SK-N-SH treated with all-trans-retinoic acid at 6 μM for 48 hours (cell line): Measurements from ENCODE around the gene AIMP2.

Experiments
- ATAC-seq: fragments of 200-7000 bp; cut with Tn5 transposase; 3 replicates; pipeline ENCODE4 v1.9.1; 2020; ENCODE audit warnings: mild to moderate bottlenecking, moderate library complexity
- ARNTL ChIP-seq: fragments of 450-650 bp; formaldehyde crosslinking; IDR thresholded peaks from 2 replicates; pipeline ENCODE4 v1.5.0; 2020; ENCODE audit warnings: low read depth, mild to moderate bottlenecking, moderate library complexity, borderline replicate concordance
- BACH2 ChIP-seq: fragments of 250-450 bp; sonication (Bioruptor Pico); IDR thresholded peaks from 2 replicates; pipeline ENCODE4 v1.9.0; 2021; ENCODE audit warnings: mild to moderate bottlenecking, borderline replicate concordance
- ESRRG ChIP-seq: fragments of 250-450 bp; sonication (Bioruptor Pico); IDR thresholded peaks from 2 replicates; pipeline ENCODE4 v1.6.1; 2021; ENCODE audit warnings: mild to moderate bottlenecking
- GLIS3 ChIP-seq: fragments of 250-450 bp; sonication (Bioruptor Pico); IDR thresholded peaks from 2 replicates; pipeline ENCODE4 v1.5.0; 2020; ENCODE audit warnings: mild to moderate bottlenecking, moderate library complexity
- ISL1 ChIP-seq: fragments of 250-450 bp; sonication (Bioruptor Pico); IDR thresholded peaks from 2 replicates; pipeline ENCODE4 v2.1.2; 2022; ENCODE audit warnings: mild to moderate bottlenecking, moderate library complexity
- OSR1 ChIP-seq: fragments of 250-450 bp; sonication (Bioruptor Pico); IDR thresholded peaks from 2 replicates; pipeline ENCODE4 v1.8.0; 2022; ENCODE audit warnings: moderate library complexity, mild to moderate bottlenecking, inconsistent platforms
- RARB ChIP-seq: fragments of 250-450 bp; sonication (Bioruptor Pico); IDR thresholded peaks from 2 replicates; pipeline ENCODE4 v1.8.0; 2021; ENCODE audit warnings: mild to moderate bottlenecking, moderate library complexity
- SNAI2 ChIP-seq: fragments of 250-450 bp; sonication (Bioruptor Pico); IDR thresholded peaks from 2 replicates; pipeline ENCODE4 v1.5.0; 2020; ENCODE audit warnings: mild to moderate bottlenecking, moderate library complexity
- TOX ChIP-seq: fragments of 250-450 bp; sonication (Bioruptor Pico); IDR thresholded peaks from 2 replicates; pipeline ENCODE4 v1.8.0; 2021; ENCODE audit warnings: mild to moderate bottlenecking, moderate library complexity, borderline replicate concordance
- TSHZ2 ChIP-seq: fragments of 250-450 bp; sonication (Bioruptor Pico); IDR thresholded peaks from 2 replicates; pipeline ENCODE4 v1.5.0; 2020; ENCODE audit warnings: mild to moderate bottlenecking, moderate library complexity
- ZC3H10 ChIP-seq: fragments of 250-450 bp; sonication (Bioruptor Pico); IDR thresholded peaks from 2 replicates; pipeline ENCODE4 v1.5.1; 2021; ENCODE audit warnings: mild to moderate bottlenecking, moderate library complexity
- ZFP30 ChIP-seq: fragments of 450-650 bp; formaldehyde crosslinking; IDR thresholded peaks from 2 replicates; pipeline ENCODE4 v1.5.0; 2022; ENCODE audit warnings: mild to moderate bottlenecking, moderate library complexity
- ZNF565 ChIP-seq: fragments of 450-650 bp; formaldehyde crosslinking; conservative IDR thresholded peaks from 2 replicates; pipeline ENCODE4 v1.5.0; 2020; ENCODE audit warnings: low read depth, mild to moderate bottlenecking, moderate library complexity
- TF ChIP-seq, protein P1 (sequence below): fragments of 250-450 bp; sonication (Bioruptor Pico); IDR thresholded peaks from 2 replicates; pipeline ENCODE4 v1.8.0; 2020; ENCODE audit warnings: mild to moderate bottlenecking, moderate library complexity, borderline replicate concordance
- TF ChIP-seq, protein P2 (sequence below): fragments of 250-450 bp; sonication (Bioruptor Pico); IDR thresholded peaks from 2 replicates; pipeline ENCODE4 v1.5.1; 2020; ENCODE audit warnings: low read depth, mild to moderate bottlenecking, moderate library complexity
- TF ChIP-seq, protein P3 (sequence below): fragments of 250-450 bp; sonication (Bioruptor Pico); IDR thresholded peaks from 2 replicates; pipeline ENCODE4 v1.8.0; 2021; ENCODE audit warnings: low read depth, mild to moderate bottlenecking, moderate library complexity, borderline replicate concordance
- TF ChIP-seq, protein P4 (sequence below): fragments of 250-450 bp; sonication (Bioruptor Pico); IDR thresholded peaks from 2 replicates; pipeline ENCODE4 v1.5.1; 2021; ENCODE audit warnings: mild to moderate bottlenecking, moderate library complexity

The AIMP2 gene

DNA sequence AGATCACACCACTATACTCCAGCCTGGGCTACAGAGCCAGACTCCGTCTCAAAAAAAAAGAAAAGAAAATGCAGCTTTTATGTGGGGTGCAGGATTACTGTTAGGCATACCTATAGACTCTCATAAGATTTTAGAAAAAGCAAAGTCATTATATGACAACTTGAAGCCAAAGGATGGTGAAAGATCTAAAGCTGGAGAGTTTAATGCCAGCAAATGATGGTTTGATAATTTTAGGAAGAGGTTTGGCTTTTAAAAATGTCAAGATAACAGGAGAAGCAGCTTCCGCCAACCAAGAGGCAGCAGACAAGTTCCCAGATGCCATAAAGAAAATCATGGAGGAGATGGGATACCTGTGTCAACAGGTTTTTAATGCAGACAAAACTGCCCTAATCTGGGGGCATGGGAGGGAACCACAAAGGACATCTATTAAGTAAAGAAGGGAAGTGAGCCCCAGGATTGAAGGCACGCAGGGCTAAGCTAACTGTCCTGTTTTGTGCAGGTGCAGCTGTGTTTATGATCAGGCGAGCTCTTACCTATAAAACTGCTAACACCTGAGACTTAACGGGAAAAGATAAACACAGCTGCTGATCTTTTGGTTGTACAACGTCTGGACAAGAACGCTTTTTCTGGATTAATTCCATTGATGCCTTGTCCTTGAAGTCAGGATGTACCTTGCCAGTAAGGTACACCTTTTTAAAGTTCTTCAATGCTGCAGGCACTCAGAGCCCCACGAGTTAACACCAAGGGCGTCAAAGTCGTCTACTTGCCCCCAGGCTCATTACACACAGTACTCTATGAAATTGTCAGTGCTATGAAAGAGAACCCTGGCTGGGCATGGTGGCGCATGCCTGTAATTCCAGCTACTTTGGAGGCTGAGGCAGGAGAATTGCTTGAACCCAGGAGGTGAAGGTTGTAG is 11.6 kb downstream of the AIMP2 start (continued):
- TF ChIP-seq TSHZ2 (CRISPR knock-in tag) (no peak), OSR1 (no peak), ZC3H10 (CRISPR knock-in tag) (no peak), BACH2 (CRISPR knock-in tag) (no peak), ISL1 (CRISPR knock-in tag) (no peak), ZFP30 (no peak), SNAI2 (CRISPR knock-in tag) (no peak), RARB (no peak), TOX (CRISPR knock-in tag) (no peak)
- TF ChIP-seq, protein P1, sequence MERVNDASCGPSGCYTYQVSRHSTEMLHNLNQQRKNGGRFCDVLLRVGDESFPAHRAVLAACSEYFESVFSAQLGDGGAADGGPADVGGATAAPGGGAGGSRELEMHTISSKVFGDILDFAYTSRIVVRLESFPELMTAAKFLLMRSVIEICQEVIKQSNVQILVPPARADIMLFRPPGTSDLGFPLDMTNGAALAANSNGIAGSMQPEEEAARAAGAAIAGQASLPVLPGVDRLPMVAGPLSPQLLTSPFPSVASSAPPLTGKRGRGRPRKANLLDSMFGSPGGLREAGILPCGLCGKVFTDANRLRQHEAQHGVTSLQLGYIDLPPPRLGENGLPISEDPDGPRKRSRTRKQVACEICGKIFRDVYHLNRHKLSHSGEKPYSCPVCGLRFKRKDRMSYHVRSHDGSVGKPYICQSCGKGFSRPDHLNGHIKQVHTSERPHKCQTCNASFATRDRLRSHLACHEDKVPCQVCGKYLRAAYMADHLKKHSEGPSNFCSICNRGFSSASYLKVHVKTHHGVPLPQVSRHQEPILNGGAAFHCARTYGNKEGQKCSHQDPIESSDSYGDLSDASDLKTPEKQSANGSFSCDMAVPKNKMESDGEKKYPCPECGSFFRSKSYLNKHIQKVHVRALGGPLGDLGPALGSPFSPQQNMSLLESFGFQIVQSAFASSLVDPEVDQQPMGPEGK, result no peak

GRCh38 chr7:6022707-6023106 is 13.6 kb downstream of the AIMP2 start:
- no peak for TF ChIP-seq TOX (CRISPR knock-in tag)
- no peak for TF ChIP-seq ESRRG (CRISPR knock-in tag)
- no peak for TF ChIP-seq TSHZ2 (CRISPR knock-in tag)
- TF ChIP-seq OSR1, result no peak
- TF ChIP-seq, all 23 proteins: peak for 0
- ATAC-seq, result no peak

- ATAC-seq, result no peak
- no peak for TF ChIP-seq TOX (CRISPR knock-in tag)
- no peak for TF ChIP-seq BACH2 (CRISPR knock-in tag)
- no peak for TF ChIP-seq SNAI2 (CRISPR knock-in tag)
- TF ChIP-seq ZNF565 (CRISPR knock-in tag), result no peak
- no peak for TF ChIP-seq TSHZ2 (CRISPR knock-in tag)
- TF ChIP-seq, protein P2, sequence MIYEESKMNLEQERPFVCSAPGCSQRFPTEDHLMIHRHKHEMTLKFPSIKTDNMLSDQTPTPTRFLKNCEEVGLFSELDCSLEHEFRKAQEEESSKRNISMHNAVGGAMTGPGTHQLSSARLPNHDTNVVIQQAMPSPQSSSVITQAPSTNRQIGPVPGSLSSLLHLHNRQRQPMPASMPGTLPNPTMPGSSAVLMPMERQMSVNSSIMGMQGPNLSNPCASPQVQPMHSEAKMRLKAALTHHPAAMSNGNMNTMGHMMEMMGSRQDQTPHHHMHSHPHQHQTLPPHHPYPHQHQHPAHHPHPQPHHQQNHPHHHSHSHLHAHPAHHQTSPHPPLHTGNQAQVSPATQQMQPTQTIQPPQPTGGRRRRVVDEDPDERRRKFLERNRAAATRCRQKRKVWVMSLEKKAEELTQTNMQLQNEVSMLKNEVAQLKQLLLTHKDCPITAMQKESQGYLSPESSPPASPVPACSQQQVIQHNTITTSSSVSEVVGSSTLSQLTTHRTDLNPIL (CRISPR knock-in tag), result no peak
- TF ChIP-seq, protein P3, sequence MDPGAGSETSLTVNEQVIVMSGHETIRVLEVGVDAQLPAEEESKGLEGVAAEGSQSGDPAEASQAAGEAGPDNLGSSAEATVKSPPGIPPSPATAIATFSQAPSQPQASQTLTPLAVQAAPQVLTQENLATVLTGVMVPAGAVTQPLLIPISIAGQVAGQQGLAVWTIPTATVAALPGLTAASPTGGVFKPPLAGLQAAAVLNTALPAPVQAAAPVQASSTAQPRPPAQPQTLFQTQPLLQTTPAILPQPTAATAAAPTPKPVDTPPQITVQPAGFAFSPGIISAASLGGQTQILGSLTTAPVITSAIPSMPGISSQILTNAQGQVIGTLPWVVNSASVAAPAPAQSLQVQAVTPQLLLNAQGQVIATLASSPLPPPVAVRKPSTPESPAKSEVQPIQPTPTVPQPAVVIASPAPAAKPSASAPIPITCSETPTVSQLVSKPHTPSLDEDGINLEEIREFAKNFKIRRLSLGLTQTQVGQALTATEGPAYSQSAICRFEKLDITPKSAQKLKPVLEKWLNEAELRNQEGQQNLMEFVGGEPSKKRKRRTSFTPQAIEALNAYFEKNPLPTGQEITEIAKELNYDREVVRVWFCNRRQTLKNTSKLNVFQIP (CRISPR knock-in tag), result no peak
- TF ChIP-seq GLIS3 (CRISPR knock-in tag), result no peak
- TF ChIP-seq ISL1 (CRISPR knock-in tag), result no peak
- no peak for TF ChIP-seq ZC3H10 (CRISPR knock-in tag)
- TF ChIP-seq, protein P4, sequence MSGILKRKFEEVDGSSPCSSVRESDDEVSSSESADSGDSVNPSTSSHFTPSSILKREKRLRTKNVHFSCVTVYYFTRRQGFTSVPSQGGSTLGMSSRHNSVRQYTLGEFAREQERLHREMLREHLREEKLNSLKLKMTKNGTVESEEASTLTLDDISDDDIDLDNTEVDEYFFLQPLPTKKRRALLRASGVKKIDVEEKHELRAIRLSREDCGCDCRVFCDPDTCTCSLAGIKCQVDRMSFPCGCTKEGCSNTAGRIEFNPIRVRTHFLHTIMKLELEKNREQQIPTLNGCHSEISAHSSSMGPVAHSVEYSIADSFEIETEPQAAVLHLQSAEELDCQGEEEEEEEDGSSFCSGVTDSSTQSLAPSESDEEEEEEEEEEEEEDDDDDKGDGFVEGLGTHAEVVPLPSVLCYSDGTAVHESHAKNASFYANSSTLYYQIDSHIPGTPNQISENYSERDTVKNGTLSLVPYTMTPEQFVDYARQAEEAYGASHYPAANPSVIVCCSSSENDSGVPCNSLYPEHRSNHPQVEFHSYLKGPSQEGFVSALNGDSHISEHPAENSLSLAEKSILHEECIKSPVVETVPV (CRISPR knock-in tag), result no peak
- no peak for TF ChIP-seq ARNTL (CRISPR knock-in tag)
- no peak for TF ChIP-seq OSR1
Measured at GRCh38 chr7:6023974-6024435, 14.9 kb downstream of the AIMP2 start.
